NCI-H446 (cell line): ENCODE data around the gene MSANTD2.

Experiments used
- DNase-seq, 2 experiments: peaks; one replicate each; lab custom pipeline; 2025; lab: John Stamatoyannopoulos, UW

Gene MSANTD2

GRCh38 chr11:124800226-124800929, at the start of gene MSANTD2:
Gene MSANTD2, minus strand, starts transcription at chr11:124800406. Its CDS starts 26 bp downstream, at chr11:124800380.
- peak; percentile 40 to 81 for DNase-seq

DNA sequence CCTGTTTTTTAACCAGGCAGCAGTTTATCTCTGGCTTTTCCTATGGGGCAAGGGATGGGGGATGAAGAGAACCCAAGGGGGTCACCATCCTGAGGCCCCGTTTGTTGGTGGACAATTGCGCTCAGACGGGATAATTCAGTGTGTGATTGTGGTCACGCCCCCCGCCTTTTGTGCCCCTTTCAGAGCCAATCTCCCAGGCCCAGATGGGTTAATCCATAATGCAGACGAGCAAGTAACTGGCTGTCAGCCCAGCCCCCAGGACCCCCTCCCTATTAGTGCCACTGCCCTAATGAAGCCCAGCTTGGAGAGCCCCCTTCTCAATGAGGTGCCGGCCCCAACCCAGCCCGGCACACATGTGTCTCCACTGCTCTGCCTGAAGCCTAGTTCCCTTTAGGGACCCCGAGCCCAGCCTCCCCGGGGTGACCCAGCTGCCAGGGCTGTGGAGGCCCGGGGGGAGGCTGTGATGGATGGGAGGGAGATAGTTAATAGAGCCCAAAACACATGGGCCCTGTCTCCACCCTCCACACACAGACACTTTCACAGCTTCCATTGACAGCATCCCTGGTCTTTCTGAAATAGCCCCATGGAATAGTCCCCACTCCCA, 46.0 kb upstream of the MSANTD2 start:
- DNase-seq: no peak

DNA sequence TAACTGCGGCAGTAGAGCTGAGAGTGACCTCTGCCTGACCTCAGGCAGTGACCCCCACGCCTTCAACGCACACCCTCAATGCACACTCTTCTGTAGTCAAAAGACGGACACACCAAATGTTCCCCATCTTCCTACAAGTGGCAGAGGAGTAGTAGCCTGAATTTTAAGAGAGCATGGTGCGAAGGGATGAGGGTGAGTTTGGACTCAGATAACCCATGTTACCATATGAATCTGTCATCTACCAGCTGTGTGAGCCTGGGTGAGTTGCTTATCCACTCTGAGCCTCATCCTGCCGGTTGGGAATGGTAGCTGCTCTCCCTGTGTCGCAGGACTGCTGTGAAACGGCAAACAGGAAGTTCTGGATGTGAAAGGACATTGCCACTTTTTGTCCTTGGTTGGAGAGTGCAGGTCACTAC, 44.5 kb upstream of the MSANTD2 start:
- DNase-seq: no peak

DNA sequence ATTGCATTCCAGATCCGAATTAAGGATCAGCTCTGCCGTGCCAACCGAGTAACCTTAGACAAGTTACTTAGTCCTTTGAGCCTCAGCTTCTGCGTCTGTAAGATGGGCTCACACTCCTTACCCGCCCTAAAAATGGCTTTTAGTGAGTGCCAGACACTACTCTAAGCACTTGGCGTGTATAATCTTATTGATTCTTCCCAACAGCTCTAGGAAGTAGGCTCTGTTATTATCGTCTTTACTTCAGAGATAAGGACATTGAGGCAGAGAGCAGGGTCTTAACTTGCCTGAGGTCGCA, 43.4 kb upstream of the MSANTD2 start:
- DNase-seq: no peak

- peak in 1 of 2 experiments; percentile 60 for DNase-seq
Observed at GRCh38 chr11:124842305-124842704, 42.1 kb upstream of the MSANTD2 start.

- no peak for DNase-seq
Observed at GRCh38 chr11:124841840-124842239, 41.6 kb upstream of the MSANTD2 start.

GRCh38 chr11:124841201-124841600, 41.0 kb upstream of the MSANTD2 start:
- no peak for DNase-seq

GRCh38 chr11:124840666-124841065, 40.5 kb upstream of the MSANTD2 start:
- DNase-seq: no peak

DNA sequence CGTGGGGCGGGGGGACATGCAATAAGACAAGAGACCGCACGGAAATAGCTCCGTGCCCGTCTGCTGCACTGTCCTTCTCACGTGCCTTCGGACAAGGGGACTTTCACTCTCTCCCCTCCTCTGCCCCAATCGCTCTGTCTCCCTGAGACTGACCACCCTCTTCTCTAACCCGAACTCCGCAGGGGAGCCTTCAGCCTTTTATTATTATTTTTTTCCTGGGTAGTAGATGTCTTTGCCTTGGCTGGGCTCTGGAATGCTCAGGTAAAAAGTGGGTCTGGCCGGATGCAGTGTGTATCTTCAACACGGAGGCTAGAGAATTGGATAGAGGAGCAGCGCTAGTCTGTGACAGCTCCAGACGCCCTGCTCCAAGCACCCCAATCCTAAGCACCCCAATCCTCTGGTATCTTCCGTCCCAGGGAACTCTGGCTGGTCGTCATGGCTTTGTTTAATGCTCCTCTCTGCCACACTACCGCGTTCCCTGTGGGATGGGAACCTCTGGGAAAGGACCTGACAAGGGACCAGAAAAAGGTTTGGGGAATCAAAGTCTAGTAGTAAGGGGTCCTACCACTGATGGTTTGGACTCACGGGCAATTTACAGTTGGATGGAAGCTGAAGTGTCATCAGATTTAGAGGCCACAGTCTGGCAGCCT, 39.9 kb upstream of the MSANTD2 start:
- DNase-seq: no peak

GRCh38 chr11:124839128-124839971, 39.1 kb upstream of the MSANTD2 start:
- peak in 1 of 2 experiments; percentile 49 for DNase-seq

DNA sequence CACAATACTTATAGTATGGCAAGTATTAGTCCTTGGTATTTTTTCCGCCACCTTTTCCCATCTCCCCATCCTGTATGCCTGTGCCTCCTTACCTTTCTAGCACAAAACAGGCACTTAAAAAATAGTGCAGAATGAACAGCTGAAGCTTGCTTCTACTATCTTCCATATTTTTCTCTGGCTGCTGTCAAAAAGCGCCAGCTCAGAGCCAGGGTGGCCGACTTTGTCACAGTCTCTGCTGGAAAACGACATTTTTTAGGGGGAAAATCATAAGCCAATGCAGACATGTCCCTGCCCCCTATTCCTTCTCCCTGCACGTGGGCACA, 38.6 kb upstream of the MSANTD2 start:
- DNase-seq: no peak

DNA sequence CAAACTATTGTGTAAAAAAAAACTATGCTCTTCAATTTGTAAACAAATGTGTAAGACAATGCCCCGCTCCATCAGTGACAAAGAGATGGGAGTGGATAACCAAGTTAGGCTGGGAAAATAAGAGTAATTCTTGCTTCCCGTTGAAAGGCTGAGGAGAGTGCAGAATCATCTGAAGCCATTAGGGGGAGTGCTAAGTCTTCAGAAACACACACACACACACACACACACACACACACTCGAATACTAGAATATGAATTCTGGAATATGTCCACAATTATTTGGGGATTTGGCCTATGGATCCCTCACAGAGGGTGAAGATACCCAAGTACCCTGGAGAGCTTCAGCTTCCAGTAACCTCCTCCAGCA, 37.3 kb upstream of the MSANTD2 start:
- DNase-seq: peak; percentile 76 to 86

GRCh38 chr11:124835918-124836317, 35.7 kb upstream of the MSANTD2 start:
- no peak for DNase-seq

DNA sequence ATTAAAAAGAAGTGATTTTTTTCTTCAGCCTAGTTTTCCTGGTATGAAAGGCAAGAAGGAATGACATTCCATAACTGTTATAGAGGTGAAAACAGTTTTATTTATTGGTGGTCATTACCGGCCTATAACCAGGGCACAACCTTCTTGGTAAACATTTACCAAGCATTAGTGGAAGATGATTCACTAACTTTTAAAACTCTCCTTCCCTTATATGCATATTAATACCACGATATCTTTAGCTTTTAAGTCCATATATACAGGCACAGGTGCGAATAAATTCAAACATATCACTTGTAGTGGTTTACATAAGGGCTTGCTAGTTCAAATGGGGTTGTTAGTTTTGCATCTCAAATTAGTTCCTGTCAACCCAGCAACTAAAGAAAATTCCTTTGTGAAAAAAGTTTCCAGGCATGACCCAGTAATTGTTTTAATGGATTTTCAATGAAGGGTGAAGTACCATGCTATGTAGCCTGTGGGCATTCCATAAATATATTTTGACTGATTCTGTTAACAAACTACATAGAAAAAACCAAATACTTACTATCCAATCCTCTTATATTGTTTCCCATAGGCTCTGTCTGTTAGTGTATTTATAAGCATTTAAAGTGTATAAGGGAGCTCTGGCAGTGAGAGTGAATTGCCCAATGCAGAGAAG, 34.4 kb upstream of the MSANTD2 start:
- no peak for DNase-seq

DNA sequence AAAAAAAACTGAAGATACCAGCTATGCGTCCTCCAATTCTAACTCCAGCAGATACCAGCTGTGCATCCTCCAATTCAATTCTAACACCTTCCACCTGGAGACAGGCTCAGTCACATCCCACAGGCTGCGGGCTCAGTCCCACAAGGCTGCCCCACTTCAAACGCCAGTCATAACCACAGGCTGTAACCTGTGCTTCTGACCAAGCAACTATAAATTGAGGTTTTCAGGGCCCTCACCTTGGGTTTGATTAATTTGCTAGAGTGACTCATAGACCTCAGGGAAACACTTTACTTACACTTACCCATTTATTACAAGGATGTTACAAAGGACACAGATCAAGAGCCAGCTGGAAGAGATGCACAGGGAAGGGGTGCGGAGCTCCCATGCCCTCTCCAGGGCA, 32.4 kb upstream of the MSANTD2 start:
- no peak for DNase-seq

- DNase-seq: no peak
Observed at GRCh38 chr11:124831897-124832296, 31.7 kb upstream of the MSANTD2 start.

DNA sequence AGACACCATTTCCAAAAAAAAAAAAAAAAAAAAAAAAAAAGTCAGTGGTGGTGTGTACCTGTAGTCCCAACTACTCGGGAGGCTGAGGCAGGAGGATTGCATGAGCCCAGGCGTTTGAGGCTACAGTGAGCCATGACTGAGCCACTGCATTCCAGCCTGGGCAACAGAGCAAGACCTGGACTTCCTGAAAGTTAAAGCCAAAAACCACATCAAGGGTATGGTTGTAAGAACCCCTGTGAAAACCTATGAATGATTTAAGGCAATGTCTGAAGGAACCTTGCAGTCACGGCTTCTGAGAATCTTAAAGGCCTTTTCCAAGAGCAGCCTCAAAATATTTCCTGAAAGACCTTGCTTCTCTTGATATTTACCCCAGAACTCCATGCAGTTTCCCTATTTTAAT, 30.5 kb upstream of the MSANTD2 start:
- DNase-seq: no peak

DNA sequence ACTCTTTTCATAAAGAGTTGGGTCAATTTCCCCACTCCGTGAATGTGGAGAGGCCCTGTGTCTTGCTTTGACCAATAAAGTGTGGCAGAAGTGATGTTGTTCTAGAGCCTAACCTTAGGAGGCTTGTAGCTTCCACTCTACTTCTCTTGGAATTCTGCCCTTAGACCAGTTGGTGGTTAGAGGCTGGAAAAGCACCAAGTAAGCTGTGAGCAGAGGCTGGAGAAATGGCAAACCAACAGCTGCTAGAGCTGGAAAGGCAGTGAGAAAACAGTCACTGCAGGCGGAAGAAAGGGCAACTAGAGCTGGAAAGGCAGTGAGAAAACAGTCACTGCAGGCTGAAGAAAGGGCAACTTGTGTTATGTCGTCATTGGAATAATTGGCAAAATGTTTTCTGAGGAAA, 29.8 kb upstream of the MSANTD2 start:
- peak; percentile 57 to 83 for DNase-seq

DNA sequence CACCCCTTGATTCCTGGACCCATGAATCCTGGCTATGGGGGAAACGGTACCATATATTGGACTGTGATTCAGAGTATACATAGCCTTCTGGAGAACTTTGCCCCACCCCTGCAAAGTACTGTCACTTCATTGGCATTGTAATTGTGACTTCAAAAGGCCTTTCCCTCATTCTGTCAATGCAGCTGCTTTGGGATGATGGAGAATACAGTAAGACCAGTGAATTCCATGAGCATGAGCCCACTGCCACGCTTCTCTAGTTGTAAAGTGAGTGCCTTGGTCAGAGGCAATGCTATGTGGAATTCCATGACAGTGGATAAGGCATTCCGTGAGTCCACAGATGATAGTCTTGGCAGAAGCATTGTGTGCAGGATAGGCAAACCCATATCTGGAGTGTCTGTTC, 25.7 kb upstream of the MSANTD2 start:
- DNase-seq: no peak

DNA sequence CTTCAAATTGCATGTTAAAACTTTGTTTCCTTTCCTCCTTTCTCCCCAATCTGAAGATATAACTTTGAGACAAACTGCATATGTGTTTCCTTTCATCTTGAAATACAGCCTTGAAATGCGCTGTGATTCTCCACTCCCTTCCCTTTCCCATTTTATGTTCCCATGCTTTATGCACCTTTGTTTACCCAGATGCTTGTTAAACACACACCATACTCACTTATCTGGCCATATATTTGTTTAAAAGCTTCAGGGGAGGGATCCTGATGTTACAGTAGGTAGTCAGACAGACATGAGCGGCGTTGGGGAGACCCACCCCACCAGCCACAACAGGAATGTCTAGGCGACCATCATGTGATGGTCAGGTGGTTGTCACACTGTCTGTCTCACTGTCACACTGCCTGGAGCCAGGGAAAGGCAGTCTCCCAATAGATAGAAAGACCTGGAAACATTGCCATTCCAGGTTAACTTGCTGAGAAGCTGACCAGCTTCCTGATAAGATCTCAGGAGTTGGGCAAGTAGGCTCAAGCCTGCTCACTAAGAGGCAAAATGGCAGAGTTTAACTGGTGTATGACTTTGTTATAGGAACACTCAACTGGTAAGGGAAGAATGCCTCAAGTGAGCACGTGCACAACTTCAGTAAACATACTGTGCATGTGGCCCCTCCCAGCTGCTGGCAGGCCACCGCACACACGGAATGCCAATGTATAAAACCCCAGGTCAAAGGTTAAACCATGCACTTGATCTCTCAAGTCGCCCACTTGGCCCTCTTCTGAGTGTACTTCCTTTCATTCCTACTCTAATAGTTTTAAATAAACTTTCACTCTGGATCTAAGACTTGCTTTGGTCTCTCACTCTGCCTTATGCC, 23.5 kb upstream of the MSANTD2 start:
- no peak for DNase-seq

GRCh38 chr11:124821995-124822730, 22.0 kb upstream of the MSANTD2 start:
- no peak for DNase-seq
